ENCODE results near the gene CDC42BPB. TPM values are rescaled to one million over a fixed set of nuclear protein-coding genes. Genes with fewer than 3 reads are reported as not detected.

Gene CDC42BPB
- total RNA-seq, 1 donor from 2014 or later: 48.2 TPM

- Histone ChIP-seq H3K9ac (no peak within 1 kb of the TSS), H4K20me1 (ENCODE audit: low read depth) (no peaks in the 10 kb centered on the region), H3K4me2 (no peak within 1 kb of the TSS), H3K9me3 (ENCODE audit: low read depth) (no peaks in the 10 kb centered on the region), H3K27me3 (peaks cover 25% of the 10 kb centered on the region), H3K4me3 (no peak within 1 kb of the TSS), H2AFZ (replicated peaks) (no peak within 1 kb of the TSS), H3K4me1 (peaks cover 7% of the 10 kb centered on the region), H3K79me2 (ENCODE audit: low read depth) (no peaks in the 10 kb centered on the region), H3K36me3 (no peaks in the 10 kb centered on the region), H3K27ac (no peak within 1 kb of the TSS), H3F3A (ENCODE audit: low read depth) (peaks cover 4% of the 10 kb centered on the region)
- no peaks in the 10 kb centered on the region for H3K9me3 Mint-ChIP-seq
- no peak within 1 kb of the TSS for H3K4me3 Mint-ChIP-seq
- no peak for TF ChIP-seq CTCF (IDR thresholded peaks at IDR 0.05)
- no peak for TF ChIP-seq EZH2phosphoT487 (IDR thresholded peaks at IDR 0.05)
- TF ChIP-seq EZH2 (IDR thresholded peaks at IDR 0.05): no peak
- no peaks in the 10 kb centered on the region for H3K36me3 Mint-ChIP-seq
- DNase-seq (ENCODE audit: low spot score): no peak
- H3K27me3 Mint-ChIP-seq (ENCODE audit: insufficient read depth, low read depth): peaks cover 7% of the 10 kb centered on the region
- H3K4me1 Mint-ChIP-seq: peaks cover 3% of the 10 kb centered on the region
- H3K27ac Mint-ChIP-seq: peak within 1 kb of the TSS; percentile 57
These were observed 37.3 kb upstream of the CDC42BPB start, which contains the start of gene EXOC3L4 for GRCh38 chr14:103094406-103095209. Gene EXOC3L4, plus strand, starts transcription at chr14:103094725. Its CDS starts 5,495 bp downstream, at chr14:103100220.

GRCh38 chr14:103093856-103094405 is 36.6 kb upstream of the CDC42BPB start:
- H3K9me3 Mint-ChIP-seq: no peaks in the 10 kb centered on the region
- H3K4me2 ChIP-seq: no peak overlapping the region

GRCh38 chr14:103091883-103092222 is 34.5 kb upstream of the CDC42BPB start:
- Histone ChIP-seq H3F3A (ENCODE audit: low read depth) (peaks cover 4% of the 10 kb centered on the region), H4K20me1 (ENCODE audit: low read depth) (no peaks in the 10 kb centered on the region), H3K27me3 (peaks cover 25% of the 10 kb centered on the region), H3K4me2 (peak overlapping the region; percentile 77), H3K9ac (no peak overlapping the region), H2AFZ (replicated peaks) (no peak overlapping the region), H3K4me1 (no peaks in the 10 kb centered on the region), H3K79me2 (ENCODE audit: low read depth) (no peaks in the 10 kb centered on the region), H3K4me3 (peak overlapping the region; percentile 49), H3K9me3 (ENCODE audit: low read depth) (no peaks in the 10 kb centered on the region), H3K36me3 (no peaks in the 10 kb centered on the region), H3K27ac (no peak overlapping the region)
- Mint-ChIP-seq H3K27ac (no peak overlapping the region), H3K4me3 (peak overlapping the region; percentile 60), H3K9me3 (no peaks in the 10 kb centered on the region), H3K27me3 (ENCODE audit: insufficient read depth, low read depth) (peaks cover 7% of the 10 kb centered on the region), H3K36me3 (no peaks in the 10 kb centered on the region), H3K4me1 (peaks cover 6% of the 10 kb centered on the region)
- TF ChIP-seq EZH2phosphoT487 (IDR thresholded peaks at IDR 0.05): no peak
- no peak for TF ChIP-seq CTCF (IDR thresholded peaks at IDR 0.05)
- TF ChIP-seq EZH2 (IDR thresholded peaks at IDR 0.05): no peak
- no peak for DNase-seq (ENCODE audit: low spot score)

More at GRCh38 chr14:103093856-103094405, 36.6 kb upstream of the CDC42BPB start:
- Histone ChIP-seq H3K9ac (no peak overlapping the region), H3K27me3 (peaks cover 25% of the 10 kb centered on the region), H3K4me1 (peaks cover 1% of the 10 kb centered on the region), H3F3A (ENCODE audit: low read depth) (peaks cover 4% of the 10 kb centered on the region), H3K36me3 (no peaks in the 10 kb centered on the region), H4K20me1 (ENCODE audit: low read depth) (no peaks in the 10 kb centered on the region), H3K4me3 (no peak overlapping the region), H3K27ac (no peak overlapping the region), H3K9me3 (ENCODE audit: low read depth) (no peaks in the 10 kb centered on the region), H2AFZ (replicated peaks) (no peak overlapping the region), H3K79me2 (ENCODE audit: low read depth) (no peaks in the 10 kb centered on the region)
- DNase-seq (ENCODE audit: low spot score): no peak
- H3K36me3 Mint-ChIP-seq: no peaks in the 10 kb centered on the region
- peaks cover 7% of the 10 kb centered on the region for H3K27me3 Mint-ChIP-seq (ENCODE audit: insufficient read depth, low read depth)
- no peak overlapping the region for H3K4me3 Mint-ChIP-seq
- no peak for TF ChIP-seq CTCF (IDR thresholded peaks at IDR 0.05)
- TF ChIP-seq EZH2 (IDR thresholded peaks at IDR 0.05): no peak
- peaks cover 3% of the 10 kb centered on the region for H3K4me1 Mint-ChIP-seq
- no peak overlapping the region for H3K27ac Mint-ChIP-seq

Measured in neural progenitor cell (in vitro differentiated cells).